ENCODE data around the gene EVL.

Gene EVL

DNA sequence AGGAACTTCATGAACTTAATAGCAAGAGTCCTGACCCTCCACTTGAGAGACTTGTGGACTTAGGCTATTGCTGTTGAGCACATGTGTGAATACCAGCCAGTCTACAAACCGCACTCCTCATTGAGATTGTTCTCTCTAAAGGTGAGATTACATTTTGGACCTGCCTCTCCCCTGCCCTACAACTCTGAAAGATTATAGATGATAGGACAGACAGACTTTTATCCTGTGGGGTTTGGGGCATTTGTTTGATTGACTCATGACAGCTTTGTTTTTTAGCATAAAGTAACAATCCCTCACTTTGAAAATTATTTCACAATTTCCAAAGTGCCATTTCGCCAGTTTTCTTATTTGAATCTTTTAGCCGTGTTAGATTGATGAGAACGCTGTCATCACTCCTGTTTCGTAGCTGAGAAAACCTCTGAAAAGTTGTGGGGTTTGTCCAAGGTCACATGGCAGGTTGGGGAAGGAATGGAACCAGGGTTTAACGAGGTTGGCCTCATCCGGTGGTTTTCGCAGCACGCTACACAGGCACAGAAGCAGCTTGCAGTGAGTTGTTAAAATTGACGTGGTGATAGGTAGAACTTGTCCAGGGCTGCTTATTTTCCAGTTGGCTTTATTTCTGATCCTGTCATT lies 836 bp downstream of the EVL start:
- DNase-seq (ENCODE audit: low read depth in 2 of 2), result peak in 1 of 2 donors; percentile 74

DNA sequence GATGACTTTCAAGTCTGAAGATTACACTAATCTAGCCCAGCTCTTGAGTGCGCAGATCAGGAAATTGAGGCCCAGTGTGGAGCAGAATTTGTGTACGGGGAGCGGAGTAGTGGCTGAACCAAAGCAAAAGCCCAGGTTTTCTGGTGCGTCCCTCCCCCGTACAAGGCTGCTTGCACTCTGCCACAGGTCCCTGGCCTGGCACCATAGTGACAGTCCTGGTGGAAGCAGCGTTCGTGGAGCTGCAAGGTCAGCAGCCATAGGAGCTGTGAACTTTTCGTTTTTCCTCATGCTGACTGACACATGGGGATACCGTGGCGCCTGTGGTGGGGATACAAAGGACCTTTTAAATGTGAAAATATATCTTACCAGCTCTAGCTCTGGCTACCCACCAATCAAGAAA lies 1.7 kb downstream of the EVL start:
- DNase-seq (ENCODE audit: low read depth in 2 of 2), result no peak

DNA sequence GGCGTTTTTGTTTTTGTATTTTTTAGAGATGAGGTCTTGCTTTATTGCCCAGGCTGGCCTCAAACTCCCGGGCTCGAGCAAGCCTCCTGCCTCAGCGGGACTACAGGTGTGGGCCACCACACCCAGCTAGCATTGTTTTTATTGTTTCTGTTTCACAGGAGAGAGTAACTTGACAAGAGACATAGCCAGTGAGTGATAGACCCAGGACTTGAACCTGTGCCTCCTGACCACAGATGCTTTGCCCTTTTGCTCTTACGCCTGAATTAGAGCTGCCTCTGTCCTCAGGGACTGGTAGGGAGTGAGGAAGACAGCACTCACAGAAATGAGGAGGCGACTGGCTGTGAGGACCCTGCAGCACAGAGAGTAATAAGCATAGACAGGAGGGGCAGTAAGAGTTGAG lies 2.3 kb downstream of the EVL start:
- DNase-seq (ENCODE audit: low read depth in 2 of 2), result no peak

DNA sequence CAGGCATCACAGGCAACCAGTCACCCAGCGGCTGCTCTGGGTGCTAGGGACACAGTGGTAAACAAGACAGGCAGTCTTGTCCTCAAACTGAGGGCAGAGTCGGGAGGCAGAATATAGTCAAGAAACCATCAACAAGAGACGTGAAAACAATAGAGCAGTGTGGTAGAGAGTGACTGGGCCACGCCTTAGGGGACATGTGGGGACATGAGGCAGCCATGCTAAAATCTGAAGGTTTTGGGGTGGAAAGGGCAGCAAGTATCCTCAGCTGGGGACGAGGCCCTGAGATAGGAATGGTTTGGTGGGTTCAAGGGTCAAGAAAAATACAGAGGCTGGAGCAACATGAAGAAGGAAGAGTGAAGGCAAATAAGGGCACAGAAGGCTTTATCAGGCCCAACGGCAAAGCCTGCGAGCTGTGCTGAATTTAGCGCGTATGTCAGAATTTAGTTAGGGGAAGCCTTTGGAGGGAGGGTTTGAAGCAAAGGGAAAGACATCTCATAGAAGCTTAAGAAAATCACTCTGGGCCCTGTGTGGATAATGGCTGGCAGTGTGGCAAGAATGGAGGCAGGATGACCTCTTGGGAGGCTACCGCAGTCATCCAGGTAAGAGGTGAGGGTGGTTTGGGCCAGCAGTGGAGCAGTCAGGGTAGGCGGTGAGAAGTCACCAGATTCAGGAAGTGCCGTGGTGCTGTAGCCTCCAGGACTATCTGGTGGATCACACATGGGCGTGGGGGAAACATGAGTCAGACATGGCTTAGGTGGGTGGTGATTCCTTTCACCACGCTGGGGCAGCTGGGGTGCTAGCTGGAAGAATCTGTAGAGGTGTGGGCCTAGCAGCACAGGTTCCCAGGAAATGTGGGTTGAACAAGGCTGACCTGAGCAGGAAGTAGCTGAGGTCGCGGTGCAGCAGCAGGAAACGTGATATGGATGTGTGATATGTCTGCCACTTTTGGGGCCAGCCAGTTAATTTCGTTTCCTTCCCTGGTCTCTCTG lies 3.0 kb downstream of the EVL start:
- DNase-seq (ENCODE audit: low read depth in 2 of 2), result peak; percentile 74 to 86

DNA sequence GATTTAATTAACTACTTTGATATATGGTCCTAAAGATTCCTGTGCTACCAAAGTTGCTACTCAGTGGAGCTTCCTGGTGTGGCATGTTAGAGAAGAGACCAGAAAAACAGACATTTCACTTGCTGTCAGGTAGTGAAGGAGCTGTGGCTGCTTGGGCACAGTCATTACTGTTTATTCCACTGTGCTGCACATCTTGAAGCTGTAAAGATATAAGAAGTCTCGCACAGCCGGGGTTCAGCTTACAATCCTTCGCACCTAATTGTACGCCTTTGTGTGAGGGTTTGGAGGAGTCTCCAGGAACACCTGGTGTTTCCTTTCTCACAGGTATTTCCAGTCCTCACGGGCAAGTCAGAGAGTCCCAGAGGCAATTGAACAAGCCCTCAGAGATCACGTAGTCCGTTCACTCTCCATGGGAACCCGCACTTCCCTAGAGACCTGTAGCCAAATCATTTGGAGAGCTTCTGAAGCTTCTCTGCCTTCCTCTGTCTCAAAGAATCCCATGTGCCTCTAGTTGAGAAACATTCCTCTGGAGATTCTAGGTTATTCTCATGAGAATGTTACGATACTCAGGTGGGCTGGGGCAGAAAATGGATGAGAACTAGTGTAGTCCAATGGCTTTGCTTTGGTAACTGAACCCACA lies 4.1 kb downstream of the EVL start:
- no peak for DNase-seq (ENCODE audit: low read depth in 2 of 2)

DNA sequence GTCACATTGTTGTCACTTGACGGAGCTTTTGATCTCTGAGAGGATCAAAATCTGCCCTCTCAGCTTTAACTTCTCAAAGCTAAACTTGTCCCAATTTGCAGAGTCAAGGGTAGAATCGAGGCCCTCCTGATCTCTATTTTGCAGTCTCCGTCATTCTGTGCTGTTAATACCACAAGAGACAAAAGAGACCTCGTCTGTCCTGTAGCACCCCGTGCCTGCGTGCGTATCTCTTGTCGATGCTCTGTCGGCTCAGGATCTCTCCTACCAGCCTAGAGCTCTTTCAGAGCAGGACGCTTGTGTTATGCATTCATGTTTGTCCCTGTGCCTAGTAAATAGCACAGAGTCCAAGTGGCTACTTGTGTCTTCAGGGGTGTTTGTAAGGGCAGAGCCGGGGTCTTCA lies 5.1 kb downstream of the EVL start:
- DNase-seq (ENCODE audit: low read depth in 2 of 2), result no peak

DNA sequence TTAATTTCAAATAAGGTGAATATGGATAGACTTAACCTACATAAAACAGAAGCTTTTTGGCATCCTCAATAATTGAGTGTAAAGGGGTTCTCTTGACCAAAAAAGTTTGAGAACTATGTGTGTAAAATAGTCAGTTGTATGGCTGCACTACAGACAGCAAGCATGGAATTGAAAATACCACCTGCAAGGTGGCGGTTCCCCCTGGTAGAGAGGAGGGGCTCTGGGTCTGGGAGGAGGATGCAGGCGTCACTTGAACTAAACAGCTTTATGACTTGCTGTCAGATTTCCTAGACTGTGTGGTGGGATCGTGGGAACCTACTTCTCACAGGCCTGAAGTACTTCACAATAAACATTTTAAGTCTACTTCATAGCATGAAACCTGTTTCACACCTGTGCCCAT lies 6.3 kb downstream of the EVL start:
- DNase-seq (ENCODE audit: low read depth in 2 of 2), result no peak

DNA sequence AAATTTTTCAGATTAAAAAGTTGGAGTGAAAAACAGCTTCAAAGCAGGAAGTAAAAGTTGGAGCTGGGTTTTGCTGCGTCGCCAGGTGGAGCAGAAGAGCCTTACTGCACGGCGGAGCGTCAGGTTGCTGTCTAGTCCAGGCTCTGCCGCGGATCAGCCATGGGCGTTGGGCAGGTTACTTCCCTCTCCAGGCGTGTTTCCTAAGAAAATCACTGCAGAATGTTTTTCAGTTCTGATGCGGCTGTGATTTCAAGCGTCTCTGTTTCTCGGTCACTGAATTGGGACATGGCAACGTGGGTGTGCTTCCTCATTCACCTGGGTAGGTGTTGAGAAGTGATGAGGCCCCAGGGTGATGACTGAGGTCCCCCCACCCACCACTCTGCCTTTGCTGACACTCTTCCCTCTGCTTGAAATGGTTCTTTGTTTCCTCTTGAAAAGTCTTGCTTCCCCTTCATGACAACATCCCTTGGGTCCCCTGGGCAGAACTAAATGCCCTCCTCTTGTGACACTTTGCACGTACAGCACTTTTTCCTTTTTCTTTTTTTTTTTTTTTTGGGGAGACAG lies 7.6 kb downstream of the EVL start:
- DNase-seq (ENCODE audit: low read depth in 2 of 2), result no peak

DNA sequence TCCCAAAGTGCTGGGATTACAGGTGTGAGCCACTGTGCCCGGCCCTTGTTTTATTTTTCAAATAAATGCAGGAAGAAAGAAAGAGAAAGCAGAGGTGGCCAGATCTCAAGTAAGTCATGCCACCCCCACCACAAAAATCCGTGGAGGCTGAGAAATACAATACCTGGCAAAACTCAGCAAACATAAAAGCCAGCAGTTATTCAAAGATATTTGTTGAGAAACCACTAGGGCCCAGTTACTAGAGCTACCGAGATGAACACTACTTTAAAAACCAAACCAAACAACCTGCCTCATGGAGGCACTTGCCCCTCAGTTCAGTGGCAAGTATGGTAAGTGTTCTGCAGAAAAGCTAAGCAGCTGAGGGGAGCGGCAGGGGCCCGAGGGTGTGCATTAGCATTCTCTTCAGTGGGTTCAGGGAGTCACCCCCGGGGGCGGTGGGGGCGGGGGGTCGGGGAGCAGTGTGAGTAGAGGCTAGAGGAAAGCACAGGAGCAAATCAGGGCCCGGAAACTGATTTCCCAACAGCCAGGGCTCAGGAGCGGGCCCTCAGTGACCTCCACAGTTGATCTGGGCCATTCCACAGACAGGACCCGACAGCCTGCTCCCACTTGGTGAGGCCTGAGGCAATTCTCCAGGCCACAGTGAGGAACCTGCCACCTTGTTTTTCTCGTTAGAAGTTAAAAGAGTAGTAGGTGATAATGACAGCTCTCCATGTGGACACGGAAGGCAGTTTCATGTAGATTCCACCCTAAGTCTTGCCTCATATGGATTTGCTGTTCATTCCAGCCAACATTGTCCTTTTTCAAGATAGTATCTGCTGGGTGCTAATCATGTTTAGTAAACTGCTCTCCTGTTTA lies 8.6 kb downstream of the EVL start:
- no peak for DNase-seq (ENCODE audit: low read depth in 2 of 2)

DNA sequence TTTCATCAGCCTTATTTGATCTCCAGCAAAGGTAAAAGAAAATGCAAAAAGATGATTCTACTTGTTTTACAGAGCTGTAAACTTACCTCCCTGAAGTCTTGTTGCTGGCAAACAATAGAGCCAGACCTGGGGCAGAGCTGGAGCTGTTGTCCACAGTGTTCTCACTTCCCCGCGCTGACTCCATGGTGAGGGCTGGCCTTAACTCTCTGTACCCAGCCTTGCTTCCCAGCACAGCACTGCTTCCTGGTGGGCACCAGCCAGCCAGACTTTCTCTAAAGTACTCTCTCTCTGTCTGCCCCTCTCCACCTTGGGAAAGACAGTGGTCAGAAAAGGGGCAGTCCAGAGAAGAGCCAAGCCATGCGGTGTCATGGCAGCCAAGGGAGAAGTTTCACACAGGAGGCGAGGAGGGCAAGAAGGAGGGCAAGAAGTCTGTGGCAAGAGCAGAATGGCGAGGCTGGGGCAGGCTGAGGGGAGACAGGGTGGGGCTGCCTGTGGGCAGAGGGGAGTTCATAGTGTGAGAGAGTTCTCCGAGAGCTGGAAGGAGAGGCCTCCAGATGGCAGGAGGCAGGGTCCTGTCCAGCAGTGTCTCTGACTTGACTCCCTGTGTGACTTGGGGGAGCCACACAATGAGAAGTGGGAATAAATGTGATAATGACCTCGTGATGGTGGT lies 9.3 kb downstream of the EVL start:
- DNase-seq (ENCODE audit: low read depth in 2 of 2), result no peak

DNA sequence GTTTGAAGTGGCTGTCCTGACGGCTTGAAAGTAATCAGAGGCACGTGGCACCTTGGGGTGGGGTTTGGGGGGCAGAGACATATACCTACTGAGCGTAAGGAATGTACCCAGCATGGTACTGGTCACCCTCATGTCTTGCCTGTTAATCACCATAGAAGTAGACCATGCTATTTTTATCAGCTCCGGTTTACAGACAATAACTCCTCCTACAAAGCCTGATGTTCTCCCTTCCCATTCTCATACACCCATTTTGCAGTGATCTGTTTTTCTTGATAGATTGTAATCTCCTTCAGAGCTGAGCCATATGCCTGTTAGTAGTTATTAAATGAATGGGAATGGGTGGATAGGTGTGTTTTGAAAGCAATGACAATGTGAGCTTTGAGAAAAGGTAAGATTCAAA lies 10.5 kb downstream of the EVL start:
- no peak for DNase-seq (ENCODE audit: low read depth in 2 of 2)

DNA sequence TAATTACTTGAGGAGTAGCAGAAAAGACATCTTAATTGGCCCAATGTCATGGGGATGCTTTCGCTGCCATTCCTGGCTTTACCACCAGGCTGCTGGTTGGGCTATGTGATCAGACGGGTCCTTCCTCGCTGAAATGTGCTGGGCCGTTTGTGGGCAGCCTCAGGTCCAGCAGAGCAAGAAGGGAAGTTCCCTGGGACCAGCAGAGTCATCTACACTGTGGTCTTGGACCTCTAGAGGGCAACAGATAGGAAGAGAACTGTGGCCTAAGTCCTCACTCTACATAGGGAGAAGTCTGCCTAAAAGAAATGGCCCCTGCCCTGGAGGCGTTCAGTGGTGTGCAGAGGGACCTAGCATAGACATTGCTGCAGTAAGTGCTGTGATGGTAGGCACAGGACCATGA lies 10.9 kb downstream of the EVL start:
- DNase-seq (ENCODE audit: low read depth in 2 of 2), result no peak

DNA sequence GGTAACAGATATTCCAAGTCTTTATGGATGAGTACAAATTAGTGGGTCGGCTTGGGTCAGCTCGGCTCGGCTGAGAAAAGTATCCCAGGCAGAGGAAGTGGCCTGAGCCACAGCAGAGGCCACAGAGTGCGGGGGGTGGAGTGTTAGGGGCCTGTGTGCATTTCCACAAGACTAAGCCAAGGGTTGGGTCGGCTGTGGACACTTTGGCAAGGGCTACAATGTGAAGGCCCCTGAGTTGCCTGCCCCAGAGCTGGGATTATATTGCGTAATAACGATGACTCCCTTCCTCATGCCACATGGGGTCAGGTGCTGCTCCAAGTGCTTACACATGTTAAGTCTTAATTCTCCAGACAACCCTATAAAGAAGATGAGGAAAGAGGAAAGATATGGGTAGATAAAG lies 11.4 kb downstream of the EVL start:
- DNase-seq (ENCODE audit: low read depth in 2 of 2), result no peak

DNA sequence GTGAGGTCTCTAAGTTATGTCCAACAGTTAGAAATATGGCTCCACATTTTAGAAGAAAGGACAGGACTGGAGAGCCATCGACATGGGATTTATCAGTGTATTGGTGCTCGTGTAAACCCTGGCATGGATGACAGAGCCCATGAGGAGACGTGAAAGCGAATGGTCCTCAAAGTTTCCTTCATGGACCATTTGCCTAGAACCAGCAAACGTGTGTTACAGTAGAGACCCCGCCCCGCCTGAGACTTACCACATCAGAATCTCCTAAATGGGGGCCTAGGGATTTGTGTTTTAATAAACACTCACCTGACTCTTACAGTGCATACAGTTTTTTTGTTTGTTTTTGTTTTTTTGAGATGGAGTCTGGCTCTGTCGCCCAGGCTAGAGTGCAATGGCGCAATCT lies 12.2 kb downstream of the EVL start:
- DNase-seq (ENCODE audit: low read depth in 2 of 2), result no peak

DNA sequence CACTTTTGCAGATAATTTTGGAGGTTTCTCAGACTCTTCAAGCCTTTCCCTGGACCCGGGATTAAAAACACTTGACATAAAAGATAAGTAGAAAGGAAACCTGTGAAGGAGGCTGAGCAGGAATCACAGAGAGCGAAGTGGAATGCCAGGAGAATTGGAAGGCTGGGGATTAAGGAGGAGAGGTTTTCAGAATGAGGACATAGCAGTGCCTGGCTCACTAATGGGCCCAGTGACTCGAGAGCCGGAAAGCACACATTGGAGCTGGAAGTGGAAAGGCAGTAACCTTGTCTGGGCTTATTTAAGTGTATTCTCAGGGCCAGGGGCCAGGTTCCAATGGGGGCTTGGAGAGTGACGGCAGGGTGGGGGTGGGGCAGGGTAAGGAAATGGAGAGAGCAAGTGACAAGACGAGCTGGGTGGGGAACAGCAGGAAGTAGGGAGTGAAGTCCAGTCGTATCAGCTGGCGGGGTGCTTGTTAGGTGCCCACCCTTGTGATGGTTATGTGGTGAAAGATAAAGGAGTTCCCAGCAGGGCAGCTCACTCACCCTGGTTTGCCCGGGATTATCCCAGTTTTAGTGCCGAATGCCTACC lies 13.1 kb downstream of the EVL start:
- DNase-seq (ENCODE audit: low read depth in 2 of 2), result no peak

DNA sequence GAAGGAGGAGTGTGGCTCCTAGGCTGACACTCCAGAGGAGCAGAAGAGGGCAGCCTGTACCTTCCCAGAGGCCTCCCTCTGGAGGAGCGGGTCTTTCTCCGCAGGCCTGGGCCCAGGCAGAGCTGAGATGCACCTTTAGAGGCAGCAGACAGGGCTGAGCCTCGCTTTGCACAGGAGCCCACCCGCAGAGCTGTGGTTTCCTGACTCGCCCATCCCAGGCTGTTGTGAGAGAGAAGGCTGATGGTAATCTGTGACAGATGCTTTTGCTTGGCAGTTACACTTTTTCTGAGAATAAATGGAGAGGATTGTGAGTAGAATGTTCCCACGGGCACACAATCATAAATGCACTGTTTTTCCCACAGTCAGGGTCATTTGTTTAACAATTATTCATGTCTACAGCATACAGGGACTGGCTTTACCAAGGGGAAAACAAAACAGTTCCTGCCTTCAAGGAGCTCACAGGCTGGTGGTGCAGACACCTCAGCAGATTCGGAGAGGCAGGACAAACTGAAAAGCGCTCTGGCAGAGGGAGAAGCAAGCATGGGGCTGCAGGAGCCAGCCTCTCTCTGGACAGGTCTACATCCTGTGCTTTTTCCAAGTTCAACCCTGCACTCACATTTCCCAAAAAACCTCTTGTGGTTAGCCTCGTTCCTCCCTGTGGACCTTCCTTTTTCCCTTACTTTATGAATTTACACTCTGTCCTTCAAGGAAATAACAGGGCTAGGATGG lies 13.9 kb downstream of the EVL start:
- DNase-seq (ENCODE audit: low read depth in 2 of 2), result peak in 1 of 2 donors; percentile 65

DNA sequence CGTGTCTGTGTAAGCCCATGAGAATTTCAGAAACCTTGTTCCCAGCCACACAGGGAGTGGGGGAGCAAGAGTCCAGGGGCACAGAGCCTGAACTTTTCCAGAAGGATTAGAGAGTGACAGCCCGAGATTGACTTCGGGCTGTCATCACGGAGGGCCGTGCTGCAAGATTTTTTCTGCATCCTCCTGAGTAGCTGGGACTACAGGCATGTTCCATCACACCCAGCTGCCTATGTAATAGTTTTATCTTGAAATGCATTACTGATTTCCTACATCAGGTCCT lies 14.4 kb downstream of the EVL start:
- DNase-seq (ENCODE audit: low read depth in 2 of 2), result no peak

DNA sequence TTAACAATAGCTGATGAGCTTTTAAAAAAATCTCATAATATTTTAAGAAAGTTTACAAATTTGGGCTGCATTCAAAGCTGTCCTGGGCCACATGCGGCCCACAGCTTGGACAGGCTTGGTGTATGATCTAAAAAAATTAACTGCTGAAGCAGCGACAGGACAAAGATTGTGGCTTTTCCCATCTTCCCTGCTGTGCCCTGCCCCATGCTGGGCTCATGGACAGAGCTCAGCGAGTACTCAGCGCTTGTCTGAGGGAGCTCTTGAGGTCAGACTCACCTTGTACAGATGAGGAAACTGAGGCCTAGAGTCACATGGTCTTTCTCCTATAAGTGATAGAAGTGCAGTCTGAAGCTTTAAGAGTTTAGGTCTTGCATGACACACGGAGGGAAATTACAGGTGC lies 15.0 kb downstream of the EVL start:
- no peak for DNase-seq (ENCODE audit: low read depth in 2 of 2)

DNA sequence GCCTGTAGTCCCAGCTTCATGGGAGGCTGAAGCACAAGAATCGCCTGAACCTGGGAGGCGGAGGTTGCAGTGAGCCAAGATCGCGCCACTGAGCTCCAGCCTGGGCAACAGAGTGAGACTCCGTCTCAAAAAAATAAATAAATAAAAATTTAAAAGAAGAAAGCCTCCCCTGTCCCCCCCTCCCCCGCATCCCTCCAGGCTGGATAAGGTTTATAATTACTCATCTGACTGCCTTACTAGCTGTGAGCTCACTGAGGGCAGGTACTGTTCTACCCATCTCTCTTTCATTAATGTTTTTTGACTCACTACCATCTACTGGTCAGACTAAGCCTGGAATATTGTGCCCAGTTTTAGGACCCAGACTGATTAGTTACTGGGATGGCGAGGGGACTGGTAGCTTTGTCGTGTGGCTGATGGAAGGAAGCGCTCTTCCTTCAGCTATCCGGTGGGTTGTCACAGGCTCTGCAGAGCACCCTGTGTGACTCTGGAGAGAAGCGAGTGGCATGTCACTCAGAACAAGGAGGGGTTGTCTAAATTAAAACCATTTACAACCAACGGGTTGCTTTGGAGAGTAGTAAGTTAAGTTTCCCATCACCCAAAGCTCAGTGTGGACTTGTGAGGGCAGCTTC lies 16.9 kb downstream of the EVL start:
- DNase-seq (ENCODE audit: low read depth in 2 of 2), result no peak

DNA sequence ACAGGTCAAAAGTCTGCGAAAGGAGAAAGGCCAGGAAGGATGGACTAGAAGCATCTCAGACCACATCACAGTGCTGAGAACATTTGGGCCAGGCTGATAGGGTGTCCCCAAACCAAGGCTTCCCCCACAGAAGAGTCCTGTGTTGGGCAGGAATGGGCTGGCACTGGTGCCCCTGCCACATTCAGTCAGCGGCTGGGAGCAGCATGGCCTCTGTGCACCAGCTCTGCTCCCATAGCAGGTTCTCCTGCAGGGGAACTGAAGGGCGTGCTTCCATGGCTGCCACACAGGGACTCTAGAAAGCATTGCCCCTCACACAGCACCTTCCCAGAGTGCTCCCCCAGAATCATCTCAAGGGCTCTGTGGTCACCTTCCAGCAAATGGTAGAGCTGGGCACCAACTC lies 17.5 kb downstream of the EVL start:
- DNase-seq (ENCODE audit: low read depth in 2 of 2), result no peak

All from stimulated activated CD4-positive, alpha-beta T cell treated with anti-CD3 and anti-CD28 coated beads, Interleukin-4, amount 100 ng/mL, for 48 hours (primary cell).